Esophagus (tissue), 2 donors: ENCODE data around the gene ZP4. TPM values are rescaled to one million over a fixed set of nuclear protein-coding genes. Genes with fewer than 3 reads are reported as not detected.

ENCODE experiments used
- H3K27ac ChIP-seq, 2 donors: one replicate each; pipeline ENCODE4 v1.5.1; 2013; ENCODE audit warnings: low read depth in 2 of 2, mild to moderate bottlenecking in 2 of 2, inconsistent platforms in 1 of 2, low read length in 1 of 2, moderate library complexity in 1 of 2
- H3K27me3 ChIP-seq, 2 donors: one replicate each; pipeline ENCODE4 v1.6.1; 2013; ENCODE audit warnings: low read length in 2 of 2, control low read depth in 1 of 2, mild to moderate bottlenecking in 1 of 2; ENCODE audit not compliant: insufficient read depth in 2 of 2, control insufficient read depth in 1 of 2
- H3K36me3 ChIP-seq, 2 donors: one replicate each; pipeline ENCODE4 v1.6.1; 2013; ENCODE audit warnings: low read length in 1 of 2; ENCODE audit not compliant: control insufficient read depth in 2 of 2, insufficient read depth in 2 of 2
- H3K4me1 ChIP-seq, 2 donors: one replicate each; pipeline ENCODE4 v1.6.1; 2013; ENCODE audit warnings: low read length in 1 of 2; ENCODE audit not compliant: control insufficient read depth in 2 of 2, insufficient read depth in 2 of 2
- H3K4me3 ChIP-seq, 2 donors: one replicate each; pipeline ENCODE4 v1.5.1; 2013; ENCODE audit warnings: low read length in 2 of 2, mild to moderate bottlenecking in 2 of 2, low read depth in 1 of 2, moderate library complexity in 1 of 2
- H3K9me3 ChIP-seq, 2 donors: one replicate each; pipeline ENCODE4 v1.6.1; 2013; ENCODE audit warnings: mild to moderate bottlenecking in 2 of 2, low read depth in 1 of 2, low read length in 1 of 2, moderate library complexity in 1 of 2; ENCODE audit not compliant: control insufficient read depth in 2 of 2, insufficient read depth in 1 of 2
- WGBS, 2 donors: extraction: QIAGEN DNeasy Blood & Tissue Kit; methylation state at CpG; one replicate each; pipeline ENCODE4 v1.1.7; 2013; 5-methylcytosine and 5-hydroxymethylcytosine counted together
- polyA plus RNA-seq, 2 donors: library from polyadenylated mRNA; stranded (reverse); fragments of 200-250 nt; gene quantifications; one replicate each; pipeline ENCODE4 v1.2.3, GENCODE V29; 2013
- donor health status: healthy with polysubstance abuse.
- donor health status: Bipolar disorder and iron deficiency.

ZP4 gene
- polyA plus RNA-seq, 2 donors = 0.06 TPM; not detected in 1

GRCh38 chr1:237903961-237904360 is 13.2 kb upstream of the ZP4 start:
- Histone ChIP-seq H3K27me3 (no peaks in the 10 kb centered on the region), H3K4me1 (no peaks in the 10 kb centered on the region), H3K4me3 (no peak overlapping the region), H3K9me3 (no peaks in the 10 kb centered on the region), H3K27ac (no peak overlapping the region), H3K36me3 (no peaks in the 10 kb centered on the region)
- WGBS, 2 donors = 83 to 88% methylated on average over 2 of the region's 2 CpGs

DNA sequence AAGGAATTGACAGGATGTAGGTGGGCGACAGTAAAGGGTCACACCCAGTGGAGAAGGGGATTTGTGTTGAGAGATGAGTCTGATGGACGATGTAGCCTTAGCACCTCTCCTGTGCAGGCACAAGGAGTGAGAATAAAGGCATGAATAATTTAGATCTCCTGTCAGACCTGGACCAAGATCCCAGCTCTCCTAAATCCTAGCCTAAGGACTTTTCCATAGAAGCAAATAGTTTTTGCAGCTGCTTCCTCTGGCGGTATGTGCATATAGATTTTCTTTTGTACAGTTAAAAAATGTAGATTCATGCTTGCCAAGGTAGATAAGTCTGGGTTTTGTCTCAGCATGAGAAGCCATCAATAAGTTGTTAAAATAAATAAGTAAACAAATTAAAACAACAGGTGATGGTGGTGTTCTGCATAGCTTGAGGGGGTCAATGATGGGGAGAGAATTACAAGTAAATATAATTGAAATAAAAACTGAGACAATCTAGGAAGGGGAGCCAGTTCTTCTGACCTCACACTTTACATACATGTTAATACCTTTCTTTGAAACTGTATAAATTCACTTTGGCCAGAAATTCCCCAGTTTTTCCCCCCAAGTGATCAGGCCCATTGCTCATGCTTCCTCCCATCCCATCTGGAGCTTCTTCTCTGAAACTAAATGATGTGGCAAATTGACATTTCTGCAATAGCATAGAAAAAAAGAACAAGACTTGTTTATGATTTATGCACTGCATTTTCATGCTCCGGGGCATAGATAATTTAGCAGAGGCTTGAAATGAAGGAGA is 12.4 kb upstream of the ZP4 start:
- no peaks in the 10 kb centered on the region for H3K27me3 ChIP-seq
- H3K4me1 ChIP-seq = no peaks in the 10 kb centered on the region
- no peak overlapping the region for H3K27ac ChIP-seq
- whole genome bisulfite sequencing, 2 donors = 49 to 58% methylated on average over 4 of the region's 4 CpGs
- no peak overlapping the region for H3K4me3 ChIP-seq
- no peaks in the 10 kb centered on the region for H3K36me3 ChIP-seq
- H3K9me3 ChIP-seq = no peaks in the 10 kb centered on the region

- no peak overlapping the region for H3K4me3 ChIP-seq
- no peaks in the 10 kb centered on the region for H3K27me3 ChIP-seq
- WGBS, 2 donors = 60% methylated on average over 5 of the region's 5 CpGs
These were observed 10.7 kb upstream of the ZP4 start for GRCh38 chr1:237901299-237901934.

DNA sequence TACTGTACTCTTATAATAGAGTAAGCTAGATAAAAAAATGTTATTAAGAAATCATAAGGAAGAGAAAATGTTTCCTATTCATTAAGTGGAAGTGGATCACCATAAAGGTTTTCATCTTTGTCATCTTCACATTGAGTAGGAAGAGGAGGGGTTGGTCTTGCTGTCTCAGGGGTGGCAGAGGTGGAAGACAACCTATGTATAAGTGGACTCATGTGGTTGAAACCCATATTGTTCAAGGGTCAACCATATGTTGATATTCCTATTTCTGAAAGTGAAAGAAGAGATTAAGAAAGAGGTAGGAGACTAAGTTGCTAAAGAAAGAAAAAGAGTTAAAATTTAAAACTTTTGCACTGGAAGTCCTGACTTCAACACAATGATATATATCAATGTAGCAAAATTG is 4.9 kb upstream of the ZP4 start:
- H3K27ac ChIP-seq = no peak overlapping the region
- H3K4me3 ChIP-seq = no peak overlapping the region
- no peaks in the 10 kb centered on the region for H3K4me1 ChIP-seq
- H3K9me3 ChIP-seq = no peaks in the 10 kb centered on the region
- H3K27me3 ChIP-seq = no peaks in the 10 kb centered on the region
- no peaks in the 10 kb centered on the region for H3K36me3 ChIP-seq

More at GRCh38 chr1:237901299-237901934, 10.7 kb upstream of the ZP4 start:
- no peaks in the 10 kb centered on the region for H3K4me1 ChIP-seq
- no peaks in the 10 kb centered on the region for H3K36me3 ChIP-seq
- H3K27ac ChIP-seq = no peak overlapping the region
- no peaks in the 10 kb centered on the region for H3K9me3 ChIP-seq

DNA sequence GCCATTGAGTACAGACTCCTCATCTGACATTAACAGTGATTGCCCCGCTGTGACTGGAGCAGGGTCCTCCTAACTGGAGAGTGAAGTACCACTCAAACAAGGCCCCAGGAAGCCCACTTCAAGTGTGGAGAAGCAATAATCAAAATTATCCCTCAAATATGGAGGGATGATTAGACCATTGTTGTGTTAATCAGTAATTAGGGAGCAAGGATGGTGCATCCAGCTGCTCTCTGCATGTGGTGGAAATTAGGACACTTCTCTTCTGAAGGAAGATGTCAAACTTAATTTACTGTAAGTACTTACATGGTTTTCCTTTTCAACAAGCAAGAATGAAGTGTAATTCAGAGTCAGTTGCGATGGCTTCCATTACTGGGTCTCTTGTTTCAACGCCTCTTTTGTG is 3.4 kb upstream of the ZP4 start:
- Histone ChIP-seq H3K27ac (no peak overlapping the region), H3K27me3 (no peaks in the 10 kb centered on the region), H3K4me1 (no peaks in the 10 kb centered on the region), H3K4me3 (no peak overlapping the region), H3K36me3 (no peaks in the 10 kb centered on the region), H3K9me3 (no peaks in the 10 kb centered on the region)
- 93 to 96% methylated on average over 3 of the region's 3 CpGs for WGBS, 2 donors

GRCh38 chr1:237891979-237892378 is 1.3 kb upstream of the ZP4 start:
- Histone ChIP-seq H3K9me3 (no peaks in the 10 kb centered on the region), H3K27me3 (no peaks in the 10 kb centered on the region), H3K27ac (no peak overlapping the region), H3K36me3 (no peaks in the 10 kb centered on the region), H3K4me1 (no peaks in the 10 kb centered on the region), H3K4me3 (no peak overlapping the region)
- WGBS, 2 donors = 67 to 71% methylated on average over 3 of the region's 3 CpGs

DNA sequence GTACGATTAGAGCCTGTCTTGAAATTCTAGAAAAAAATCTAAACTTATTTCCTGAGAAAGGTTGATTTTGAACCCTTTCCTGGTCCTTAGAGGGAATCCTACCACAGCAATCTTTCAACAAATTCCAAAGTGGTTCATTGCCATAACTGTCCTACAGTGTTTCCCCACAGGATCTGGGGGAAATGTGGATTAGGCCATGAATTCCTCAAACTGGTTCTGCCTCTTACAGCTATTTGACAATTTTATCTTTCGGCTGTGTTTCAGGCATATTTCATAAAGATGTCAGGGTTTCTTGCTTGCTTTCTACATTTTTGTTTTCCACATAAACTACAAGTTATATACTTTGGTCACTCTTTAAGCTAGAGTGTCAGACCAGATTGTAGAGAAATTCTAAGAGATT is 544 bp upstream of the ZP4 start:
- Histone ChIP-seq H3K4me3 (no peak overlapping the region), H3K27ac (no peak overlapping the region), H3K27me3 (no peaks in the 10 kb centered on the region), H3K9me3 (no peaks in the 10 kb centered on the region), H3K36me3 (no peaks in the 10 kb centered on the region), H3K4me1 (no peaks in the 10 kb centered on the region)
- WGBS, 2 donors = 76 to 82% methylated on average over 2 of the region's 2 CpGs

DNA sequence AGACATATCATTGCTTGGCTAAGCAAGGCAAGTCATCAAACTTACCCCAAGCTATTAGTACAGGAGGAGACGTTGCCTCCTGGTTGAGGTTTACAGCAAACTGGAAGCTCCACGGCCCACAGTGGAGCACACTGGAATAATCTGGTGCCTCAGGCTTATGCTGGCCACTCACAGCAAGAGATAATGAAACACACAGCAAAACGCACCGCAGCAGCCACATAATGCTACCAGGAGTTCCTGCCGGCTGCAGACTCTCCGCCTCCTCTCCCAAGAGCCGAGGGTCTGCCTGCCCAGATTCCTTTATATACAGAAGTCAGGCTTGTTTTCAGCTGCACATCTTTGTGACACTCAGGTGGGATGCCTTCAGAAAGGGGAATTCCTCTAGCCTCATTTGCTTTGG is 306 bp downstream of the ZP4 start:
- no peaks in the 10 kb centered on the region for H3K27me3 ChIP-seq
- no peaks in the 10 kb centered on the region for H3K4me1 ChIP-seq
- H3K9me3 ChIP-seq = no peaks in the 10 kb centered on the region
- H3K27ac ChIP-seq = no peak overlapping the region
- H3K36me3 ChIP-seq = no peaks in the 10 kb centered on the region
- no peak overlapping the region for H3K4me3 ChIP-seq
- 83 to 88% methylated on average over 7 of the region's 7 CpGs for WGBS, 2 donors

GRCh38 chr1:237888143-237888542 is 2.6 kb downstream of the ZP4 start:
- no peak overlapping the region for H3K27ac ChIP-seq
- H3K4me3 ChIP-seq = no peak overlapping the region
- WGBS, 2 donors = 80 to 82% methylated on average over 4 of the region's 4 CpGs
- H3K9me3 ChIP-seq = no peaks in the 10 kb centered on the region
- H3K36me3 ChIP-seq = no peaks in the 10 kb centered on the region
- peaks cover 0 to 2% of the 10 kb centered on the region in 2 donors for H3K4me1 ChIP-seq
- H3K27me3 ChIP-seq = no peaks in the 10 kb centered on the region

DNA sequence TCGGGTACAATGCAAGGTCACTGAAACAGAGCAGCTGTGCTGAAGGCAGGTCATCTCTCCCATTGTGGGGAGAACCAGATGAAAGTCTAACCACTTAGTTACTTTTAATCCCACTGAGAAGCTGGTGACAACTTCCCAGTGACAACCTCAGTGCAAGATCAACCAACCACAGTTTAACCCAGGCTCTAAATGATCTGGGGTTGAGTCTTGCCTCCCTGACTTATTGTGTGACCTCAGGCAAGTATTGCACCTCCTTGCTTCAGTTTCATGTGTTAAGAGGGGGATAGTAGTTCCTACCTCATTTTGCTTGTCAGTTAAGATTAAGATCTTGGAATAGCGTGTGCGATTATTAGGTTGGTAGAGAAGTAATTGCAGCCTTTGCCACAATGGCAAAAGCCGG is 3.2 kb downstream of the ZP4 start:
- H3K4me1 ChIP-seq = peaks cover 0 to 2% of the 10 kb centered on the region in 2 donors
- no peaks in the 10 kb centered on the region for H3K27me3 ChIP-seq
- H3K36me3 ChIP-seq = no peaks in the 10 kb centered on the region
- 95% methylated on average over 4 of the region's 4 CpGs for WGBS, 2 donors
- H3K4me3 ChIP-seq = no peak overlapping the region
- H3K9me3 ChIP-seq = no peaks in the 10 kb centered on the region
- H3K27ac ChIP-seq = no peak overlapping the region
